Naive thymus-derived CD8-positive, alpha-beta T cell (primary cell): ENCODE data around the gene ATP10B. TPM values are rescaled to one million over a fixed set of nuclear protein-coding genes. Genes with fewer than 3 reads are reported as not detected.

ENCODE experiments used
- ATAC-seq, 2 donors: fragments of 150-1000 bp; cut with Tn5 transposase in 1 of 2; sonication (Bioruptor Pico), chemical (Tn5 transposase) in 1 of 2; 1 replicate in 1 of 2; 2 replicates in 1 of 2; pipeline ENCODE4 v1.10.0; 2021; ENCODE audit warnings: mild to moderate bottlenecking in 2 of 2, moderate library complexity in 2 of 2
- POLR2A ChIA-PET: fragments of 350-600 bp; sonication (Branson Sonifier 250); formaldehyde crosslinking; loops from one replicate; lab custom pipeline; 2021; ENCODE audit warnings: antibody characterized with exemption; lab: Charles Lee
- DNase-seq, 10 donors: peaks; one replicate each; pipeline versions ENCODE4 v3.0.0 to v3.0.0-alpha.2; 2020 to 2022
- H3K27ac Mint-ChIP-seq, 10 donors: one replicate each; pipeline ENCODE4 v1.8.0; 2020 to 2022; ENCODE audit warnings: mild to moderate bottlenecking in 10 of 10, mixed read lengths in 10 of 10, moderate library complexity in 4 of 10, inconsistent platforms in 1 of 10
- H3K27me3 Mint-ChIP-seq, 5 donors: one replicate each; pipeline ENCODE4 v1.8.0; 2021 to 2022; ENCODE audit warnings: mixed read lengths in 5 of 5
- H3K36me3 Mint-ChIP-seq, 3 donors: one replicate each; pipeline ENCODE4 v1.8.0; 2020 to 2022; ENCODE audit warnings: mixed read lengths in 3 of 3, mild to moderate bottlenecking in 2 of 3, inconsistent platforms in 1 of 3
- H3K4me1 Mint-ChIP-seq, 4 donors: one replicate each; pipeline ENCODE4 v1.8.0; 2021 to 2022; ENCODE audit warnings: mixed read lengths in 4 of 4
- H3K4me3 Mint-ChIP-seq, 10 donors: one replicate each; pipeline ENCODE4 v1.8.0; 2020 to 2022; ENCODE audit warnings: mild to moderate bottlenecking in 10 of 10, mixed read lengths in 10 of 10, moderate library complexity in 6 of 10, inconsistent platforms in 1 of 10
- H3K9me3 Mint-ChIP-seq, 9 donors: one replicate each; pipeline ENCODE4 v1.8.0; 2020 to 2022; ENCODE audit warnings: mixed read lengths in 9 of 9, mild to moderate bottlenecking in 3 of 9, inconsistent platforms in 1 of 9, moderate library complexity in 1 of 9
- polyA plus RNA-seq, 3 donors: library from polyadenylated mRNA; unstranded; fragments of 300-500 nt; fragmentation: Illumina TruSeq; gene quantifications; one replicate each; pipeline ENCODE4 v1.2.3, GENCODE V29; 2021
- total RNA-seq, 8 experiments: library from RNA in 2 of 8; stranded (reverse) in 2 of 8; gene quantifications; one replicate each; pipeline ENCODE4 v1.2.3 and lab custom pipeline; 2021 to 2026

ATP10B gene
- total and polyA plus RNA-seq, 5 experiments from 2014 or later: not detected

- POLR2A ChIA-PET: no interaction called here
Measured at GRCh38 chr5:160628619-160628968, 223.4 kb downstream of the ATP10B start.

DNA sequence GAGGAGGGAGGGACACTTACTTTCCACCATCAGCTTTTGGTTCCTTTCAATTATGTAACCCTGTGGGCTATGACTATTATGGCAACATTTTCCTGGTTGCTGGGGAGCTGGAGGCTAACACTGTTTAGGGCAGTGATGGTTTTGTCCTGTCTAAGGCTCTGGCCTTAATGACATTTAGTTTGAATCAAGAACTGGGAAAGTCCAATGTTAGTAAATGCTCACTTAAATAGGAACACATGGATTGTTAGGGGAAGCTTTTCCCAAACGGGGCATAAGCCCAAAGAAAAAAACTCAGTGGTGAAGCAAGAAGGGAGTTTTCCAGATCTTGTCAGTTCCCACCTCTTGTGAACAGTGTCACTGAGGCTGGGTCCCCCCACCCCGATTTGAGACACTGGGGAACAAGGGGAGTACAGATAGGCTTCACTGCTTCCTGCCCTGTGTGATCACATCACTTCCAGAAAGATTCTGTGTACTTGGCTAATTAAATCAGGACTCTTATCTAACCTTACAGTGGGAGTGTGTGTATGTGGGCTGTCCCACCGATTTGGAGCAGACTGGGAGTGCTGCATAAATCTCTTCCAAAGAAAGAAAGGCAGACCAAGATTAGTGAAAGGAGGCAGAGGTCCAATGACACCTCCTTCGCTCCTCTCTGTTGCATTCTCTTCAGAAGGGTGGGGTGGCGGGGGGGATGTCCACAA, 223.9 kb downstream of the ATP10B start:
- Mint-ChIP-seq H3K36me3 (no peaks in the 10 kb centered on the region), H3K9me3 (peaks cover 0 to 2% (median 0%) of the 10 kb centered on the region in 9 donors), H3K4me1 (no peaks in the 10 kb centered on the region), H3K27ac (peak overlapping the region in 1 of 10 donors; percentile 18), H3K27me3 (peaks cover 2 to 12% (median 7%) of the 10 kb centered on the region in 5 donors), H3K4me3 (no peak overlapping the region)
- no peak for DNase-seq
- ATAC-seq: no peak
- POLR2A ChIA-PET: no interaction called here

More at GRCh38 chr5:160628619-160628968, 223.4 kb downstream of the ATP10B start:
- H3K36me3 Mint-ChIP-seq: no peaks in the 10 kb centered on the region
- H3K4me1 Mint-ChIP-seq: no peaks in the 10 kb centered on the region
- ATAC-seq (no peak), DNase-seq (no peak)
- H3K27ac Mint-ChIP-seq: no peak overlapping the region
- H3K27me3 Mint-ChIP-seq: peaks cover 0 to 12% (median 6%) of the 10 kb centered on the region in 5 donors
- no peak overlapping the region for H3K4me3 Mint-ChIP-seq
- H3K9me3 Mint-ChIP-seq: peaks cover 0 to 2% (median 0%) of the 10 kb centered on the region in 9 donors

DNA sequence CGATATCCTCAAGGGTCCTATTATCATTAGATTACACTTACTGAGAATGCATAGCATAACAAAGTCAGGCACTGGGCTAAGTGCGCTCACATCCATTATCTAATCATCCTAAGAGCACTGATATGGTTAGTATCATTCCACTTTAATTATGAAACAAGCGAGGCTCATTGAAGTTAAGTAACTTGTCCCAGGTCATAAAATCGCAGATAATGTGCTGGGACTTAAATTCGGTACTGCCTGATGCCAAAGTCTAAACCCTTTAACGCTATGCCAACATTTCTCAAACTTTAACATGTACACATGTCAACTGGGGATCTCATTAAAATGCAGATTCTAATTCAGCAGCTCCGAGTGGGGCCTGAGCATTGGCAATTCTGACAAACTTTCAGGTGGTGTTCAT, 225.7 kb downstream of the ATP10B start:
- H3K27ac Mint-ChIP-seq: no peak overlapping the region
- no peaks in the 10 kb centered on the region for H3K9me3 Mint-ChIP-seq
- peaks cover 8 to 18% (median 11%) of the 10 kb centered on the region in 5 donors for H3K27me3 Mint-ChIP-seq
- POLR2A ChIA-PET: no interaction called here
- H3K36me3 Mint-ChIP-seq: no peaks in the 10 kb centered on the region
- no peak for DNase-seq
- peaks cover 0 to 2% (median 0%) of the 10 kb centered on the region in 4 donors for H3K4me1 Mint-ChIP-seq
- no peak for ATAC-seq
- no peak overlapping the region for H3K4me3 Mint-ChIP-seq

GRCh38 chr5:160621526-160621925, 230.5 kb downstream of the ATP10B start:
- Mint-ChIP-seq H3K27me3 (peaks cover 8 to 17% (median 13%) of the 10 kb centered on the region in 5 donors), H3K36me3 (no peaks in the 10 kb centered on the region), H3K4me1 (peaks cover 0 to 2% (median 0%) of the 10 kb centered on the region in 4 donors), H3K4me3 (no peak overlapping the region), H3K27ac (no peak overlapping the region), H3K9me3 (no peaks in the 10 kb centered on the region)
- ATAC-seq (no peak), DNase-seq (no peak)
- POLR2A ChIA-PET: no interaction called here

DNA sequence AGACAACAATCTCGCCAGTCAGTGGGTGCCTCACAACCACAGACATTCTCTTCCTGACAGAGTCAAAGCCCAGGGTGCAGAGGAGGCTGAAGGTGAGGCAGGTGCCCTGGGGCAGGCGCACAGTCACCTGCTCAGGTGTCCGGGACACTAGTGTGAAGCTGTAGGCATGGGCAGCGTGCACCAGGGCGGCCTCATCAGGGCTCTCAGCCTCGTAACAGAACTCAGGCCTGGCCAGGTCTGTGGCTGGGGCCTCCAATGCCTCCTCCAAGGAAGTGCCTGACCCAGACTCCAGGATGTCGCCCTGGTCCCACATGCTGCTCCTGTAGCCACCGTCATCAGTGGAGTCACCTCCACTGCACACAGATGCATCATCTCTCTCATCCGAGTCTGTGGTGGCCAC, 231.6 kb downstream of the ATP10B start:
- no peak for ATAC-seq
- peaks cover 0 to 2% (median 0%) of the 10 kb centered on the region in 4 donors for H3K4me1 Mint-ChIP-seq
- H3K4me3 Mint-ChIP-seq: no peak overlapping the region
- no peak for DNase-seq
- H3K27ac Mint-ChIP-seq: no peak overlapping the region
- POLR2A ChIA-PET: no interaction called here
- no peaks in the 10 kb centered on the region for H3K36me3 Mint-ChIP-seq
- H3K9me3 Mint-ChIP-seq: no peaks in the 10 kb centered on the region
- peaks cover 5 to 17% (median 13%) of the 10 kb centered on the region in 5 donors for H3K27me3 Mint-ChIP-seq

DNA sequence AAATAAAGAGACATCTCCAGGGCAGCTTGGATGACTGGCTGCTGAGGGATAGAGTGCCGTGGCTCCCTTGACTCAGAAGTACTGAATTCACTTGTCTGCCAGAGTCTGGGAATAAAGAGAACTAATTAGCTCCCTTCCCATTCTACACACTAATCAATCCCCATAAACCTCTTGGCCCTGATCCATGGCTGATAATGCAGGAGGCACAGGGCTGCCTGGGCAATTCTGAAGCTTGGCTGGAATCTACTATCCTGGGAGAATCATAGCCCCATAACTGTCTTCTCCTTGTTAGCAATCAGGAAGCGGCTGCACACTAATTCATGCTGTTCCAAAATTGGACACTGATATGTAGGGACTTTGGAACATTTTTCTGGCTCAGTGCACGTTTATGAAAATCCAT, 232.6 kb downstream of the ATP10B start:
- no peak for DNase-seq
- Mint-ChIP-seq H3K4me1 (peaks cover 0 to 2% (median 0%) of the 10 kb centered on the region in 4 donors), H3K4me3 (no peak overlapping the region), H3K9me3 (no peaks in the 10 kb centered on the region), H3K36me3 (no peaks in the 10 kb centered on the region), H3K27me3 (peaks cover 4 to 17% (median 12%) of the 10 kb centered on the region in 5 donors), H3K27ac (no peak overlapping the region)
- POLR2A ChIA-PET: no interaction called here
- ATAC-seq: no peak

- peaks cover 0 to 2% (median 0%) of the 10 kb centered on the region in 4 donors for H3K4me1 Mint-ChIP-seq
- POLR2A ChIA-PET: no interaction called here
- no peaks in the 10 kb centered on the region for H3K9me3 Mint-ChIP-seq
- no peak for DNase-seq
- peaks cover 4 to 17% (median 10%) of the 10 kb centered on the region in 5 donors for H3K27me3 Mint-ChIP-seq
- no peaks in the 10 kb centered on the region for H3K36me3 Mint-ChIP-seq
- no peak for ATAC-seq
- H3K27ac Mint-ChIP-seq: no peak overlapping the region
- H3K4me3 Mint-ChIP-seq: no peak overlapping the region
Measured at GRCh38 chr5:160618286-160618685, 233.7 kb downstream of the ATP10B start.

DNA sequence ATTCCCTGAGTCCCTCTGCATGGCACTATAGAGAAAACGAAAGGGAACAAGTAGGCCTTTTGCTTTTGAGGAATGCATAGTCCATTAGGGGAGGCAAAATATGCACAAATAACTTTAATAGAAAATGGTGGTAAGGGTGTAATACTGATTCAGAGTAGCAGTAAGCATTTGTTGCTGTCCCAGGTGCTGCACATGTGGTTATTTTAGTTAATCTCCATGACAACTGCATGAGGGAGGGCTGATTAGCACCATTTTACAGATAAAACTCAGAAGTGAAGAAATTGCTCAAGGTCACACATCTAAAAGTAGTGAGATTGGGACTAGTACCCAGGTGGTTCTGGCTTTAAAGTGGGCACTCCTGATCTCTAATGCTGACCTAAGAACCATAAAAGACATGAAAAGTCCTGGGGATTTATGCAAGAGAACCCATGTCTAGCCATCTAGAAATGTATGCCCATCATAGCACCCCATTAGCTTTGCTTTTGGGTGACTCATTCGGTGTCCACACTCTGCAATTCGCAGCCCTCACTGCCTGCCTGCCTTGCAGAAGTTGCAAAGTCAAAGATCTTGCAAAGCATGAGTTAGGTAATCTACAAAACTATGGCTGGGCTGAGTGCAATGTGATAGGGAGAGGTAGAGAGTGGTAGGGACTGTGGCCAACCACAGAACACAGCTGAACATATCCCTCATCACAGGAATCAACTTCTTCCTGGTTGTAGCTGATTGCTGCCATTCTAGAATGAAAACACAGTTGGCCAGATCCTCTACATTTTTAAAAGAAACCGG, 235.1 kb downstream of the ATP10B start:
- Mint-ChIP-seq H3K9me3 (no peaks in the 10 kb centered on the region), H3K4me3 (no peak overlapping the region), H3K4me1 (no peaks in the 10 kb centered on the region), H3K27me3 (peaks cover 0 to 12% (median 6%) of the 10 kb centered on the region in 5 donors), H3K27ac (no peak overlapping the region), H3K36me3 (no peaks in the 10 kb centered on the region)
- ATAC-seq (no peak), DNase-seq (no peak)
- POLR2A ChIA-PET: no interaction called here

DNA sequence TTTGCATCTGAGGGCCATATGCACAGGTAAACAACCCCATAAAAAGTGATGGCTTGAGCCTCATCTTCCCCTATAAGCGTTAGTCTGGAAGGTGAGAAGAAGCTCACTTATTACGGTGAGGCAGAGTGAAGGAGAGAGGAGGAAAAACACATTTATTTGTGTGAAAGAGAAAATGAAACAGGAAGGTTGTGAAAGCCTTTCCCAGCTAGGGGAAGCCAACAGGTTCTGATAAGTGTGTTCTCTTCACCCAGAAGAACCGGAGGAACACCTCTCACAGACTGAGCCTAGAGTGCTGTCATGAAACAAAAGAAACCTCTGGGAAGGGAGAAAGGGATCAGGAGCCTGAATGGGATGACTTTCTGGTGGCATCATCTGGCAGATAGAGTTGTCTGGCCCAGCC, 237.9 kb downstream of the ATP10B start:
- H3K4me1 Mint-ChIP-seq: no peaks in the 10 kb centered on the region
- H3K9me3 Mint-ChIP-seq: peaks cover 0 to 2% (median 0%) of the 10 kb centered on the region in 9 donors
- H3K27me3 Mint-ChIP-seq: peaks cover 0 to 5% (median 2%) of the 10 kb centered on the region in 5 donors
- ATAC-seq: no peak
- no peaks in the 10 kb centered on the region for H3K36me3 Mint-ChIP-seq
- H3K4me3 Mint-ChIP-seq: no peak overlapping the region
- no peak overlapping the region for H3K27ac Mint-ChIP-seq
- DNase-seq: no peak
- POLR2A ChIA-PET: no interaction called here

DNA sequence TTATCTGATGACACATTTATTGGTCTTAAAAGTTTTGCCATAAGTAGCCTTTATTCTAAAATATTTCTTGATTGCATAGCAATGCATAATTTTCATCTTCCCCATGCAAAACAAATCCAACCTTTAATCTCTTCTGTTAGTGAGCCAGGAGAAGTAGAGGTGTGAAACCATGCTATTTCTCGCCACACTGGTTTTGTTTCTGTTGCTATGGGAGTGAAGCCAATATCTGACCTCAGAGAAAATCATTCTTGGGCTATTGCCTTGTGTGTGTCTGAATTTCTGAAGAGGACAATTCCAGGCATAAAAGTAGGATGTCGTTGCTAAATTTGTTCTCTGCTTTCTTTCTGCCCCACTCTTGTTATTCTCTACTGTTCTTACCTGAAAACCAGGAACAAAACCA, 246.7 kb downstream of the ATP10B start:
- Mint-ChIP-seq H3K4me3 (no peak overlapping the region), H3K27ac (no peak overlapping the region), H3K9me3 (no peaks in the 10 kb centered on the region), H3K27me3 (peaks cover 0 to 2% (median 0%) of the 10 kb centered on the region in 5 donors), H3K36me3 (no peaks in the 10 kb centered on the region), H3K4me1 (no peaks in the 10 kb centered on the region)
- ATAC-seq (no peak), DNase-seq (no peak)
- POLR2A ChIA-PET: no interaction called here

DNA sequence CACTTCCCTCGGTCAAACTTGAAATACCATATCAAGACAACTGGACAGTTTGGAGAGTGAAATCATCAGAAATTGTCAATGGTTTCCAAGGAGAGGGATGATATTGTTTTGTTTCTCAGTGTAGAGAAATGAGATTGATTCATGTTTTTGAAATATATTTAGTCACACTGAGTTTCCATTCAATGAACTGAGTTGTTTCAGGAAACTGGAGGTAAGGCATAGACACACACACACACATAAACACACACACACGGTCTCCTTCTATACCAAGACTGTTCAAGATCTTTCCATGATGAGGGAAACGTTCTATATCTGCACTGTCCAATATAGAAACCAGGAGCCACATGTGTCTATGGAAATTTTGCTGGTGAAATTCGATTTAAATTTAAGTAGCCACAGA, 247.5 kb downstream of the ATP10B start:
- no peak for ATAC-seq
- H3K27ac Mint-ChIP-seq: no peak overlapping the region
- no peaks in the 10 kb centered on the region for H3K4me1 Mint-ChIP-seq
- H3K36me3 Mint-ChIP-seq: no peaks in the 10 kb centered on the region
- H3K27me3 Mint-ChIP-seq: no peaks in the 10 kb centered on the region
- POLR2A ChIA-PET: no interaction called here
- DNase-seq: no peak
- no peak overlapping the region for H3K4me3 Mint-ChIP-seq
- H3K9me3 Mint-ChIP-seq: no peaks in the 10 kb centered on the region

DNA sequence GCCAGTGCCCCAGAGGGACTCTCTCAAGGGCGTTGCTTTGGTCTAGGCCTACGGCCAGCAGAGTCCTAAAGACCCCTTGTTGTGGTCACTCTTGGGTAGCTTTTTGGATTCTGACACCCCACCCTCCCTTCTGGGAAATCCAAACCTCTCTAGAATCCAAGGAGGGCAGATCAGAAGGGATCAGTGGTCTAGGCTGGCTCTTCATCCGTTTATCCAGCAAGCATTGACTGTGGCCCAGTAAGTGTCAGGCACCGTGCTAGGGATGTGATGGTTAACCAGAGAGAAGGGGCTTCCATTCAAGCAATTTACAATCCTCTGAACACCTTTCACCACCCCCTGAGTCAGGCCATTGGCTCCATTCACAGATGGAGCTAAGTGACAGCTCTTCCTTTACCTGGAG, 249.3 kb downstream of the ATP10B start:
- H3K27ac Mint-ChIP-seq: no peak overlapping the region
- ATAC-seq (no peak), DNase-seq (no peak)
- H3K4me1 Mint-ChIP-seq: no peaks in the 10 kb centered on the region
- no peak overlapping the region for H3K4me3 Mint-ChIP-seq
- POLR2A ChIA-PET: no interaction called here
- H3K27me3 Mint-ChIP-seq: no peaks in the 10 kb centered on the region
- no peaks in the 10 kb centered on the region for H3K9me3 Mint-ChIP-seq
- no peaks in the 10 kb centered on the region for H3K36me3 Mint-ChIP-seq

- ATAC-seq: no peak
- POLR2A ChIA-PET: no interaction called here
- no peak for DNase-seq
- no peaks in the 10 kb centered on the region for H3K4me1 Mint-ChIP-seq
- H3K27ac Mint-ChIP-seq: no peak overlapping the region
- H3K36me3 Mint-ChIP-seq: no peaks in the 10 kb centered on the region
- H3K27me3 Mint-ChIP-seq: no peaks in the 10 kb centered on the region
- H3K4me3 Mint-ChIP-seq: no peak overlapping the region
- no peaks in the 10 kb centered on the region for H3K9me3 Mint-ChIP-seq
Measured at GRCh38 chr5:160601046-160601445, 251.0 kb downstream of the ATP10B start.
